PC-3 (cell line): ENCODE data around the gene LOXHD1.

Experiments used
- CTCF ChIP-seq: fragments of 300-600 bp; sonication (generic); conservative IDR thresholded peaks from 2 replicates; pipeline ENCODE4 v1.5.1; 2017; ENCODE audit warnings: antibody characterized with exemption, low read depth, mild to moderate bottlenecking, low read length
- EZH2 ChIP-seq: fragments of 300-600 bp; sonication (generic); IDR thresholded peaks from one replicate; pipeline ENCODE4 v1.6.1; 2017; ENCODE audit warnings: antibody characterized with exemption, mild to moderate bottlenecking, low read length; ENCODE audit not compliant: unreplicated experiment

GRCh38 chr18:46660957-46661749, 4.1 kb upstream of the LOXHD1 start:
- no peak for TF ChIP-seq EZH2
- TF ChIP-seq CTCF: no peak
